Tibial artery (tissue), 4 donors: ENCODE measurements around the gene CCSAP.

Source experiments
- DNase-seq, 2 donors: peaks; one replicate each; pipeline ENCODE4 v3.0.0-alpha.2; 2019
- H3K27ac ChIP-seq, 2 donors: fragments of 200-600 bp; sonication (generic) in 1 of 2; 1 replicate in 1 of 2; 2 replicates in 1 of 2; pipeline ENCODE4 v1.5.1; 2018 to 2019; ENCODE audit warnings: mild to moderate bottlenecking in 1 of 2
- H3K27me3 ChIP-seq, 2 donors: fragments of 200-600 bp; sonication (generic) in 1 of 2; one replicate each; pipeline versions ENCODE4 v1.5.1 to v1.6.0; 2016 to 2019
- H3K36me3 ChIP-seq, 3 donors: fragments of 200-600 bp; sonication (generic) in 2 of 3; one replicate each; pipeline ENCODE4 v1.5.1; 2016 to 2019; ENCODE audit warnings: mild to moderate bottlenecking in 2 of 3
- H3K4me1 ChIP-seq, 4 donors: fragments of 200-600 bp; sonication (generic) in 2 of 4; 1 replicate in 3 of 4; 2 replicates in 1 of 4; pipeline ENCODE4 v1.5.1; 2016 to 2019
- H3K4me3 ChIP-seq, 2 donors: fragments of 200-600 bp; sonication (generic) in 1 of 2; 1 replicate in 1 of 2; 2 replicates in 1 of 2; pipeline ENCODE4 v1.5.1; 2018 to 2019; ENCODE audit warnings: mild to moderate bottlenecking in 2 of 2
- H3K9me3 ChIP-seq, 3 donors: fragments of 200-600 bp; sonication (generic) in 1 of 3; one replicate each; pipeline ENCODE4 v1.5.1; 2016 to 2019
- intact Hi-C: fragments of 100-400 bp; cut with DNase I; formaldehyde crosslinking; loops from one replicate; pipeline ENCODE4 v1.15.0; 2023; ENCODE audit warnings: low total_unique reads
- TF ChIP-seq, protein P1 (sequence below), 2 experiments: fragments of 200-600 bp in 1 of 2; fragments of 450-650 bp in 1 of 2; IDR thresholded peaks; one replicate each; pipeline ENCODE4 v1.5.1; 2017 to 2019; ENCODE audit warnings: antibody characterized with exemption in 2 of 2, mild to moderate bottlenecking in 1 of 2, moderate library complexity in 1 of 2

CCSAP gene

DNA sequence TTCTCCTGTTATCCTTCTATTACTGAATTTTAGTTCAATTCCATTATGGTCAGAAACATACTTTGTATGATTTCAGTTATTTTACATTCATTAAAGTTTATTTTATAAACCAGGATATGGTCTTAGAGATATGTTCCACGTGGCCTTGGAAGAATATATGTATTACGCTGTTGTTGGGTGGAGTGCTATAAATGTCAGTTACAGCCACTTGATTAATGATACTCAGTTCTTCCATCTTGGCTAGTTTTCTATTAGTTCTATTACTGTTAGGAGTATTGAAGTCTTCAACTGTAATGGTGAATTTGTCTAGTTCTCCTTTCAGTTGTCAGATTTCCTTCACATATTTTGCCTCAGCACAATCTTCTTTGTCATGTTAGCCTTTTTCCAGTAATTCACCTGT lies 26.7 kb downstream of the CCSAP start:
- H3K27ac ChIP-seq = no peak overlapping the region
- H3K4me1 ChIP-seq = no peaks in the 10 kb centered on the region
- H3K27me3 ChIP-seq = no peaks in the 10 kb centered on the region
- no peaks in the 10 kb centered on the region for H3K9me3 ChIP-seq
- intact Hi-C loops = no loop called here
- no peak overlapping the region for H3K4me3 ChIP-seq
- DNase-seq = no peak
- TF ChIP-seq, protein P1, sequence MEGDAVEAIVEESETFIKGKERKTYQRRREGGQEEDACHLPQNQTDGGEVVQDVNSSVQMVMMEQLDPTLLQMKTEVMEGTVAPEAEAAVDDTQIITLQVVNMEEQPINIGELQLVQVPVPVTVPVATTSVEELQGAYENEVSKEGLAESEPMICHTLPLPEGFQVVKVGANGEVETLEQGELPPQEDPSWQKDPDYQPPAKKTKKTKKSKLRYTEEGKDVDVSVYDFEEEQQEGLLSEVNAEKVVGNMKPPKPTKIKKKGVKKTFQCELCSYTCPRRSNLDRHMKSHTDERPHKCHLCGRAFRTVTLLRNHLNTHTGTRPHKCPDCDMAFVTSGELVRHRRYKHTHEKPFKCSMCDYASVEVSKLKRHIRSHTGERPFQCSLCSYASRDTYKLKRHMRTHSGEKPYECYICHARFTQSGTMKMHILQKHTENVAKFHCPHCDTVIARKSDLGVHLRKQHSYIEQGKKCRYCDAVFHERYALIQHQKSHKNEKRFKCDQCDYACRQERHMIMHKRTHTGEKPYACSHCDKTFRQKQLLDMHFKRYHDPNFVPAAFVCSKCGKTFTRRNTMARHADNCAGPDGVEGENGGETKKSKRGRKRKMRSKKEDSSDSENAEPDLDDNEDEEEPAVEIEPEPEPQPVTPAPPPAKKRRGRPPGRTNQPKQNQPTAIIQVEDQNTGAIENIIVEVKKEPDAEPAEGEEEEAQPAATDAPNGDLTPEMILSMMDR (IDR thresholded peaks at IDR 0.05) = no peak
- H3K36me3 ChIP-seq = peaks cover 15 to 44% (median 41%) of the 10 kb centered on the region in 3 donors

DNA sequence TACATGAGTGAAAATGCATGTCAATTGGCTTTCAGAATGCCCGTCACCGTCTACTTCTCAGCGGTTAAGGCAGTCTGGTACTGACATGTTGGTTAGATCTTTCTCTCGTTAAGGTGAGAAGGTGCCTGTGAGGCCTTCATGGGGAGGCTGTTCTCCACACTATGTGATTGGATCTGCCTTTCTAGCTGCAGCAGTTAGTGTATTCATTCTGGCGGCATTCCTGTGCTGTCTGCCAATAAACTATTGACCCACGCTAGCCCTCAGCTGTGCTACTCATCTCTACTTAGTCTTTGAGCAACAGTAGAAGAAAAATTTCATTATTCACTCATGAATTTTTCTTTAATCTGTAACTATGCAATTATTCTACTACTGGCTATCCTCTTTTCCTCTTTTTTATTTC lies 32.0 kb downstream of the CCSAP start:
- TF ChIP-seq, protein P1 (IDR thresholded peaks at IDR 0.05) = no peak
- intact Hi-C loops = no loop called here
- peaks cover 10 to 44% (median 42%) of the 10 kb centered on the region in 3 donors for H3K36me3 ChIP-seq
- no peaks in the 10 kb centered on the region for H3K4me1 ChIP-seq
- no peaks in the 10 kb centered on the region for H3K9me3 ChIP-seq
- no peaks in the 10 kb centered on the region for H3K27me3 ChIP-seq
- no peak overlapping the region for H3K27ac ChIP-seq
- no peak overlapping the region for H3K4me3 ChIP-seq
- no peak for DNase-seq

DNA sequence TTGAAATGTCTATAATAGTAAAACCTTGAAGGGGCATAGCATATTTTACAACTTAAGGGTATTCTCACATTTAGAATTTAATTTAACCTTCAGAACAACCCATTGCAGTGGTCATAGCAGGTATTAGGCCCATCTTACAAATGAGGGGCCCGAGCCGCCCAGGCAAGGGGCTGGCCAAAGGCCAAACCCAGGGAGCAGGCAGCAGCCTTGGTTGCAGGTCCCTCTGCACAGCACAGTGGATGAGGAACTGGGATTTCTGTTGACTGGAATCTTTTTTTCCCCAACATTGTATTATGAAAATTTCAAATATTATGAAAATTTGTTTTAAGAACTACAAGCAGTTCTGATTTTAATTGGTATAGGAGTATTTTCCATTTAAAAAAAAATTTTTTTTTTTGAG lies 33.2 kb downstream of the CCSAP start:
- Histone ChIP-seq H3K9me3 (no peaks in the 10 kb centered on the region), H3K36me3 (peaks cover 14 to 45% (median 42%) of the 10 kb centered on the region in 3 donors), H3K27ac (no peak overlapping the region), H3K4me3 (no peak overlapping the region), H3K27me3 (no peaks in the 10 kb centered on the region), H3K4me1 (no peaks in the 10 kb centered on the region)
- DNase-seq = no peak
- TF ChIP-seq, protein P1 (IDR thresholded peaks at IDR 0.05) = no peak
- intact Hi-C loops = no loop called here

DNA sequence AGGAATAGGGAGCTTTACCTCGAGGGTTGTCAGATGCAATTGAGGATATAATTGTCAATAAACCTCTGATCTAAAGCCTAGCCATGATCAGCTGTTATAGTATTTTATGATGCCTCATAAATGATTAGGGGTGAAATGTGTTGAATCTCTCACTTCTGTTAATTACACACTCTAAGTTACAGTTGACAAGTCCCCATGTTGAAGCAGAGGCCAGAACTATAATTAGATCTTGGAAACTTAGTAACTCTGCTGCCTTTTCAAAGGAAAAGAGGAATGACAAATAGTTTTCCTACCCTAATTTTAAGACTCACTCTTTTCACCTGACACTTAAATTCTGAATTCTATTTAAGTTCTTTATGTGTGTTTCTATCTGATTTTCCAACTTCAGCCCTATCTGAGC lies 33.8 kb downstream of the CCSAP start:
- no peak for DNase-seq
- no peak overlapping the region for H3K4me3 ChIP-seq
- H3K27me3 ChIP-seq = no peaks in the 10 kb centered on the region
- H3K4me1 ChIP-seq = no peaks in the 10 kb centered on the region
- TF ChIP-seq, protein P1 (IDR thresholded peaks at IDR 0.05) = no peak
- intact Hi-C loops = no loop called here
- no peak overlapping the region for H3K27ac ChIP-seq
- no peaks in the 10 kb centered on the region for H3K9me3 ChIP-seq
- H3K36me3 ChIP-seq = peaks cover 14 to 51% (median 42%) of the 10 kb centered on the region in 3 donors

DNA sequence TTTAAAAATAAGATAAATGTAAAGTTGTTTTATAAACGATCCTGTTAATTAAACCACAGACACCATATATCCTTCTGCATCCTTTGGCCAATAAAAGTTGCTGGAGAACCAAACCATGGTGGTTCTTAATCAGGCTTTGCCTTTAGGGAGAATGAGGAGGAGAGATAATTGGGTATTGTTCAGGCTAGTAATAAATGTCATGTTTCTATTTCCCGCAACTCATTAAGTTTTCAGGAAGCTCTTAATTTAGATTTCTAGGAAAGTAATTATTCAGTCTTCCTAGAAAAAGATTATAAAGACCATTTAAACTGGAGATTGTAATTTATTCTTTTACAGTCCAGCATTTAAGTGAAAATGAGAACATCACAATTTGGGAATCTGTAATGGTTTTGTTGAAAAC lies 37.5 kb downstream of the CCSAP start:
- Histone ChIP-seq H3K4me1 (peaks cover 0 to 8% (median 0%) of the 10 kb centered on the region in 4 donors), H3K4me3 (no peak overlapping the region), H3K27ac (no peak overlapping the region), H3K27me3 (no peaks in the 10 kb centered on the region), H3K9me3 (no peaks in the 10 kb centered on the region), H3K36me3 (peaks cover 24 to 62% (median 38%) of the 10 kb centered on the region in 3 donors)
- TF ChIP-seq, protein P1 (IDR thresholded peaks at IDR 0.05) = no peak
- intact Hi-C loops = no loop called here
- no peak for DNase-seq

DNA sequence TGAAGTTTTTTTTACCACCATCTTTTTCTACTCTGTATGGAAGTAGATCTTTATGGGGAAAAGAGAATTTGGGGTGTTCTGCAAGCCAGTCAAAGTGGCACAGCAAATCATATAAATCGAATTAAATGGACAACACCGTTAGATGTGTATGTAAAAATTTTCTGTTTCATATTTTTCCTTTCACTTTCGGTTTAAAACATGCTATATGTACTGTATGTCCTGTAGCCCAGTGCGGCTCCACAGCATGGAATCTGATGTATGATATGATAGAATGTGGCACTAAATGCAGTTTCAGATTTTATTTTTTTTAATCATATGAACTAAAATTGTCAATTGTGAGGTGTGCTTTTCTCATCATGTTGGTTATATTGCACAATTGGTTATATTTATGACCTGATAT lies 39.0 kb downstream of the CCSAP start:
- intact Hi-C loops = no loop called here
- TF ChIP-seq, protein P1 (IDR thresholded peaks at IDR 0.05) = no peak
- peaks cover 38 to 68% (median 51%) of the 10 kb centered on the region in 3 donors for H3K36me3 ChIP-seq

More for the DNA sequence above, 39.0 kb downstream of the CCSAP start:
- H3K27me3 ChIP-seq = no peaks in the 10 kb centered on the region
- DNase-seq = no peak
- H3K4me1 ChIP-seq = peaks cover 0 to 8% (median 0%) of the 10 kb centered on the region in 4 donors
- no peak overlapping the region for H3K4me3 ChIP-seq
- H3K27ac ChIP-seq = no peak overlapping the region
- H3K9me3 ChIP-seq = no peaks in the 10 kb centered on the region
